Fibroblast of lung (primary cell): Measurements from ENCODE around the gene UCK2. TPM values are rescaled to one million over a fixed set of nuclear protein-coding genes. Genes with fewer than 3 reads are reported as not detected.

Experiments used
- DNase-seq, 2 donors: peaks; one replicate each; pipeline versions ENCODE4 v3.0.0 to v3.0.0-alpha.2; 2010; ENCODE audit warnings: low read depth in 2 of 2
- H2AFZ ChIP-seq: 2 replicates; pipeline ENCODE4 v1.5.1; 2012; ENCODE audit warnings: low read length, control low read depth, inconsistent platforms
- H3K27ac ChIP-seq: 2 replicates; pipeline ENCODE4 v1.5.1; 2011; ENCODE audit warnings: low read length, control low read depth; ENCODE audit not compliant: insufficient read depth
- H3K27me3 ChIP-seq: 2 replicates; pipeline ENCODE4 v1.5.1; 2011; ENCODE audit warnings: mild to moderate bottlenecking, low read length; ENCODE audit not compliant: control insufficient read depth, insufficient read depth
- H3K36me3 ChIP-seq: 2 replicates; pipeline ENCODE4 v1.5.1; 2011; ENCODE audit warnings: low read length; ENCODE audit not compliant: control insufficient read depth, insufficient read depth
- H3K4me1 ChIP-seq: 2 replicates; pipeline ENCODE4 v1.5.1; 2011; ENCODE audit warnings: low read length; ENCODE audit not compliant: control insufficient read depth, insufficient read depth; ENCODE audit errors: extremely low read depth
- H3K4me2 ChIP-seq: 2 replicates; pipeline ENCODE4 v1.5.1; 2011; ENCODE audit warnings: low read length, control low read depth; ENCODE audit not compliant: insufficient read depth; ENCODE audit errors: extremely low read depth
- H3K4me3 ChIP-seq, 4 experiments: fragments of 200-600 bp in 1 of 4; sonication (generic) in 1 of 4; replicated peaks in 1 of 4; 2 replicates each; pipeline ENCODE4 v1.5.1; 2011 to 2016; ENCODE audit warnings: low read length in 4 of 4, low read depth in 3 of 4, mild to moderate bottlenecking in 3 of 4, control low read depth in 2 of 4, inconsistent platforms in 1 of 4, mixed read lengths in 1 of 4; ENCODE audit not compliant: insufficient read depth in 1 of 4; ENCODE audit errors: control extremely low read depth in 1 of 4
- H3K79me2 ChIP-seq: 2 replicates; pipeline ENCODE4 v1.5.1; 2012; ENCODE audit warnings: mild to moderate bottlenecking, low read length, inconsistent platforms; ENCODE audit not compliant: control insufficient read depth, insufficient read depth
- H3K9ac ChIP-seq: 2 replicates; pipeline ENCODE4 v1.5.1; 2011; ENCODE audit warnings: mild to moderate bottlenecking, low read length, control low read depth; ENCODE audit not compliant: insufficient read depth
- H3K9me3 ChIP-seq: 2 replicates; pipeline ENCODE4 v1.5.1; 2012; ENCODE audit warnings: low read depth, low read length; ENCODE audit not compliant: control insufficient read depth, insufficient read depth
- H4K20me1 ChIP-seq: 2 replicates; pipeline ENCODE4 v1.5.1; 2011; ENCODE audit warnings: low read length; ENCODE audit not compliant: control insufficient read depth, insufficient read depth; ENCODE audit errors: extremely low read depth
- CTCF ChIP-seq, 2 donors: IDR thresholded peaks in 1 of 2; conservative IDR thresholded peaks in 1 of 2; 1 replicate in 1 of 2; 2 replicates in 1 of 2; pipeline ENCODE4 v1.5.1; 2011 to 2012; ENCODE audit warnings: low read length in 2 of 2, control low read depth in 1 of 2, inconsistent platforms in 1 of 2, low read depth in 1 of 2, mild to moderate bottlenecking in 1 of 2
- EZH2 ChIP-seq: IDR thresholded peaks from 2 replicates; pipeline ENCODE4 v1.5.1; 2012; ENCODE audit warnings: low read length, control low read depth, mild to moderate bottlenecking; ENCODE audit errors: missing control alignments
- polyA plus RNA-seq, 2 donors: library from polyadenylated mRNA; depleted of rRNA in 1 of 2; stranded (reverse) in 1 of 2; unstranded in 1 of 2; fragments of >200 nt; gene quantifications; 2 replicates each; pipeline ENCODE4 v1.2.1, GENCODE V29; 2011 to 2012; ENCODE audit warnings: missing spikeins in 1 of 2
- total RNA-seq: library from RNA; depleted of rRNA; stranded (reverse); fragments of >200 nt; gene quantifications from 2 replicates; pipeline ENCODE4 v1.2.1, GENCODE V29; 2014

The UCK2 gene
- total and polyA plus RNA-seq, 2 donors (not counting 1 experiment from before 2014, with no cell fraction given) = 95.1 to 99.0 TPM

DNA sequence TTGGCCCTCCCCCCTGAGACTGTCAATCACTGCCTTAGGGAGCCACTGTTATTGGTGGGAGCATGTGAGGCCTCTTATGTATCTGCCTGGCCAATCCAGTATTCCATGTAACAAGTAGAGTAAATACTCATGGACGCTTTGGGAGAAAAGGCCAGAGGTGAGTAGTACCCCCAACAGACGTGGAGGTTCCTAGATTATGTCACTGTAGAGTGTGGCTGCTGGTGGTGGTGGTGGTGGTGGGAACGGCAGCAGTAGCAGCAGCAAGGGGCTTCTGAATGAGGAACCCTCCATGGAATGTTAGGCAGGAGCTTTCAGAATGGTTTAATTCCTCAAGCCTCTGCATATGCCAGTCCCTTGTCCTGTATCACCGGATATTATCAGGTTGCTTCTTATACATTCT lies 118.5 kb downstream of the UCK2 start:
- Histone ChIP-seq H3K27me3 (no peaks in the 10 kb centered on the region), H3K79me2 (no peaks in the 10 kb centered on the region), H4K20me1 (peaks cover 2% of the 10 kb centered on the region), H3K27ac (no peak overlapping the region), H3K9ac (no peak overlapping the region), H3K4me1 (no peaks in the 10 kb centered on the region), H2AFZ (no peak overlapping the region), H3K4me2 (no peak overlapping the region), H3K36me3 (no peaks in the 10 kb centered on the region), H3K9me3 (no peaks in the 10 kb centered on the region), H3K4me3 (no peak overlapping the region)
- no peak for DNase-seq
- no peak for TF ChIP-seq CTCF (conservative IDR thresholded peaks at IDR 0.05 in 1 of 2, IDR thresholded peaks at IDR 0.05 in 1 of 2; ENCODE audit: low read depth in 1 of 2, low read length in 2 of 2)
- no peak for TF ChIP-seq EZH2

GRCh38 chr1:165947797-165948455 lies 120.5 kb downstream of the UCK2 start:
- Histone ChIP-seq H3K4me2 (no peak overlapping the region), H3K36me3 (no peaks in the 10 kb centered on the region), H2AFZ (no peak overlapping the region), H3K27me3 (no peaks in the 10 kb centered on the region), H3K27ac (no peak overlapping the region), H3K4me3 (no peak overlapping the region), H3K9ac (no peak overlapping the region), H3K9me3 (no peaks in the 10 kb centered on the region), H3K4me1 (no peaks in the 10 kb centered on the region), H3K79me2 (no peaks in the 10 kb centered on the region), H4K20me1 (no peaks in the 10 kb centered on the region)
- DNase-seq = no peak
- no peak for TF ChIP-seq CTCF (conservative IDR thresholded peaks at IDR 0.05 in 1 of 2, IDR thresholded peaks at IDR 0.05 in 1 of 2; ENCODE audit: low read depth in 1 of 2, low read length in 2 of 2)
- TF ChIP-seq EZH2 = no peak

- no peak overlapping the region for H3K4me2 ChIP-seq
- no peak for DNase-seq
- no peak overlapping the region for H3K9ac ChIP-seq
Observed at GRCh38 chr1:165949335-165950130, 122.1 kb downstream of the UCK2 start.

More at GRCh38 chr1:165949335-165950130, 122.1 kb downstream of the UCK2 start:
- no peaks in the 10 kb centered on the region for H3K9me3 ChIP-seq
- H3K27me3 ChIP-seq = no peaks in the 10 kb centered on the region
- H3K79me2 ChIP-seq = no peaks in the 10 kb centered on the region
- H3K36me3 ChIP-seq = no peaks in the 10 kb centered on the region
- H2AFZ ChIP-seq = no peak overlapping the region
- TF ChIP-seq CTCF (conservative IDR thresholded peaks at IDR 0.05 in 1 of 2, IDR thresholded peaks at IDR 0.05 in 1 of 2; ENCODE audit: low read depth in 1 of 2, low read length in 2 of 2) = no peak
- TF ChIP-seq EZH2 = no peak
- H3K4me3 ChIP-seq = no peak overlapping the region
- no peaks in the 10 kb centered on the region for H3K4me1 ChIP-seq
- no peaks in the 10 kb centered on the region for H4K20me1 ChIP-seq
- H3K27ac ChIP-seq = no peak overlapping the region
